Amniotic epithelial cell (primary cell): ENCODE results near the gene SYCP2.

Source experiments
- DNase-seq: peaks from one replicate; pipeline ENCODE4 v3.0.0-alpha.2; 2010; ENCODE audit warnings: low read depth

SYCP2 gene

GRCh38 chr20:59836767-59837166 lies 96.7 kb downstream of the SYCP2 start:
- no peak for DNase-seq

DNA sequence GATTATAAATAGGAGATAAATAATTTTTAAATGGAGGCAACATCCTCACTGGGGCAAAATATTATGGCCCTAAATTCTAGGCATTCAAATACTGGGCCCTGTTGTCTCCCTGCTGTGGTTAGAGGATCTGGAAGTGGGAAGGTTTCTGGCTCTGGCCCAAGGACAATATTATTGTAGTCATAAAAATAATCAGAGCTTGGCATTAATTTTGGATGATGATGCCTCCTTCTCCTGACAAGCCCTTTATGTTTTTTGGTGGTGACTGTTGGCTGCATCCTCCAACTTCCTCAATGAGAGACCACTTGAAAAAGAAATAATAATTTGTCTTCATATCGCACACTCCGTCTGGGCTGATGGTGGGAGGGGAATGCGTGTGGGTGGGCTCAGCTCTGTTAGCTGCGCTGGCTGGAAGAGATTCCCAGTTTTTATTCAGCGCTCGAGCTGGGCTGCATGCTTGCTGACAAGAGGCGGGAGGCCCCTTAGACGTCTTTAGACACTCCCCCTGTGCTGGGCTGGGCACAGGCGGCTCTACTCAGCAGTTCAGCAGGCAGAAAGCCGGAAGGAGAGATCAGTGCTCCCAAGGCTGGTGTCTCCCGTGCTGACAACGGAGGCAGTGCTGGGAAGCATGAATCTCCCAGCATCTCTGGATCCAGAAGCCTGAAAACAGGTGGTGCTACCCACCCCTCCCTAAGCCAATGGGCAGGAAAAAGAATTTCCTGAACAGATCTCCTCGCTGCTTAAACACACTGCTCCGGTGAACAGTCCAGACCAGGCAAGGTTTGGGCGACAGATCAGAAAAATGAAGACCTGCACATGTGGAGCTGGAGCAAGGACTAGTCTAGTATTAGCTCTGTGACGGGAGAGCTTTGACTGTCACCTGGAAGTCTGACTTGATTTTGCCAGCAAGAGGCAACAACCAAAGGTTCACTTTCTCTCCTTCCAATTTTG lies 97.7 kb downstream of the SYCP2 start:
- DNase-seq = no peak

- no peak for DNase-seq
Observed at GRCh38 chr20:59835057-59835447, 98.4 kb downstream of the SYCP2 start.

DNA sequence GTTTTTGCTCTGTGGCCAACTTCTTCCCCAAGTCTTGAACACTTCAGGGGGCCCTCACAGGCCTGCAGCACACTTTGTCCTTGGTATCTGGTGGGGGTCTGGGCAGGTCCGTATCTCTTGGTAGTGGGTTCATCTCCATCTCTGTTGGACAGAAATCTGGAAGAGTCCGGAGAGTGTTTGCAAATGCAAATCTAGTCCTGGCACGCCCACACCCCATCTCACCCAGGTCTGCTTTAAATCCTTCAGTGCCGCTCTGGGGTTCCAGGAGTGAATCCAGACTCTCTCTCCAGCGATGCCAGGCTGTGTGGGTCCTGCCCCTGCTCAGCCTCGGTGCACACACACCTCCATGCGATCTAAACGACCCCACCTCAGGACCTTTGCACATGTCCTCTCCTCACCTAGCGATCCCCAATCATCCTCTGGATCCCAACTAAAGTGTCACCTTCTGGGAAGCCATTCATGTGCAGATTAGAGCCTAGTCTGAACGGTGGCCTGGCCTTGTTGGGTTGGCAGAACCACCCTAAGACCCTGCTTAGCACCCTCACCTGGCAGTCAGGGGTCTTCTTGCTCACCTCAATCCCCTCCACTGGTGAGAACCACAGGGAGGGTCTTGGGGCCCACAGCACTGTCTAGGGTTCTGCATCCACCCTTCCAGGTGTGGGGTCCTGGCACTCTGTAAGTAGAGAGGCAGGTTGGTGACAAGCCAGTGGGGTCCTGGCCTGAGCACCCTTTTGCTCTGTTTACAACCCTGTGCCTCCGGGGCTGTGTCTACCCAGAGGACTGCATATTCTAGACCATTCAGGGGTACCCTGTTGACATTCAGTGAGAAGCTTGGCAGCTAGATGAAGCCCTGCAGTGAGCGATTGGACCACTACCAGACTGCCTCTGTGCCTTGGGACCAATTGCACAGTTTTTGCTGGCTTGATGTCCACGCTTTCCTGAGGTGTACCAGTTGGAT lies 100.8 kb downstream of the SYCP2 start:
- DNase-seq = no peak

- no peak for DNase-seq
Observed at GRCh38 chr20:59831916-59832270, 101.5 kb downstream of the SYCP2 start.

DNA sequence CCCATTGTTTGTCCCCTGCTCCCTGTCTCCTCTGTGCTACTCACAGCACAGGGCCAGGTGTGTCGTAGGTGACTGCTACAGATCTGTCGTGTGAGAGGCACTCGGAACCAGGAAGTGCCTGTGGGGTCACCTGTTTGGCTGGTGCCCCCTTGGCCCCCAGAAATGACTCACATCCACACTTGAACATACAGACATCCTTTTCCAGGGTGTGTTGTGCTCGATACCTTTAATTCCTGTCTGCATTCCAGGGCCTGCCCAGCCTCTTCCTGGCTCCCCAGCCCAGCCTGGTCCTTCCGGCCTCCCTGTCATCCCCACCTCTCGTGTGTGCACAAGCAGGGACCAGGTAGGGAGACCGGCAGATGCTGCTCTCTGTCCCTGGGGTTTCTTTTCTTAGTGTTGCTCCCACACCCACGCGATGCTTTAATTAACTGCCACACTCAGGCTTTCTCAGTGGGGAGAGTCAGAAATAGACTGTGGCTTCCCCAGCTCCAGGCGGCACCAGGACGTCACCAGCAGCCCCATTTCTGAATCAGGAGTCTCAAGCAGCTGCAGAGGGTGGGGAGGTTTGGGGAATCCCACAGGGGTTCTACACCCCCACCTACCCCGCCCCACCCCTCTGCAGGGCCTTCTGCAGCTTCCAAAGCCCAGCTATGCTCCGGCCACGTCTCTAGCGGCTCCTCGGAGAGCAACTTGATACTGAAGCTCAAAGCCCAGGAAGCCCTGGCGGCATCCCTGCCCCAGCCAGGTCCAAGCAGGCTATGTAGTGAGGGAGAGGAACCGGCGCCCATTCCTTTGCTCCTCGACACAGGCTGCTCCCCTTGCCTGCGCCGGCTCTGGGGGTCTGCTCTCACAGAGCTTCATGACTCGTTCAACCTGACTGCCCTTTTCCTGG lies 102.2 kb downstream of the SYCP2 start:
- DNase-seq = no peak

DNA sequence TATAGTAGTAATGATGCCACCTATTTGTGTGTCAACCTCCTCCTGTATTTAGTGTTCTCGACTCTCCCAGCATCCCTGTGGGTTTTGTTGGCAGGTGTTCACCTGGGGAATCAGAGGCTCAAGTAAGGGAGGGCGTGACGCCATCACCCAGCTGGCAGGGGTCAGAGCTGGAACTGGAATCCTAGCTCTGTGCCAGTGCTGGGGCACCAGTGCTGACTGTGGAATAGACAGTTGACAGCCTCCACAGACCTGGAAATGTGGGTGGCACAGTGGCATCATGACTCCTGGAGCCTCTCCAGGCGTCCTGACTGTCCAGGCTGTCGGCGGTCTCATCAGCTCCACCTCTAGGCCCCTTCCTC lies 102.8 kb downstream of the SYCP2 start:
- DNase-seq = no peak

DNA sequence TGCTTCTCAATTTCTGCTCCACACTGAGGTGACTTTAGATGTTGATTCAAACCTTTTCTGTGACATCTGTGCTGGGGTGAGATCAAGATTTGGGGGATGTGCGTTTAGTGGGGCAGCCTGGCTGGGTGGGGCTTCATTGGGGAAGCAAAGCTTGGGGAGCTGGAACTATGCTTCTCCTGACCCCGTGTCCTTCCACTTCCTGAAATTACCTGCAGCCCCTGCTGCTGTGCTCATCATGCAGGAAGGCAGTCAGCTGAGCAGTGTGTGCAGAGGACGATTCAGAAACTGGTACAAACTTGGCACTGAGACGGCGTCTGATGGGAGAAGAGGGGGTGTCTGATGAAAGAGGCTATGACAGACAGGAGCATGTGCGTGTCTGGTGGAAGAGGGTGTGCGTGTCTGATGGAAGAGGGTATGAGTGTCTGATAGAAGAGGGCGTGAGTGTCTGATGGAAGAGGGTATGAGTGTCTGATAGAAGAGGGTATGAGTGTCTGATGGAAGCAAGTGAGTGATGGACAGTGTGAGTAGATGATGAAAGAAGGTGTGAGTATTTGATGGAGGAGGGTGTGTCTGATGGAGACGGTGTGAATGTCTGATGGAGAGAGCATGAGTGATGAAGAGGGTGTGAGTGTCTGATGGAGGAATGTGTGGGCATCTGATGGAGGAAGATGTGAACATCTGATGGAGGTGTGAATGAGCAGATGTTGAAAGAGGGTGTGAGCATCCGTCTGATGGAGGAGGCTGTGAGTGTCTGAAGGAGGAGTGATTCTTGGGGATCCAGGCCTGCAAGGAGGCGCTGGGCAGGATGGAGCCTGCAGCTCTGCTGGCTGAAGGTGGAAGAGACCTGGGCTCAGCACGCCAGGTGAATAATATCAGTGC lies 103.4 kb downstream of the SYCP2 start:
- no peak for DNase-seq

DNA sequence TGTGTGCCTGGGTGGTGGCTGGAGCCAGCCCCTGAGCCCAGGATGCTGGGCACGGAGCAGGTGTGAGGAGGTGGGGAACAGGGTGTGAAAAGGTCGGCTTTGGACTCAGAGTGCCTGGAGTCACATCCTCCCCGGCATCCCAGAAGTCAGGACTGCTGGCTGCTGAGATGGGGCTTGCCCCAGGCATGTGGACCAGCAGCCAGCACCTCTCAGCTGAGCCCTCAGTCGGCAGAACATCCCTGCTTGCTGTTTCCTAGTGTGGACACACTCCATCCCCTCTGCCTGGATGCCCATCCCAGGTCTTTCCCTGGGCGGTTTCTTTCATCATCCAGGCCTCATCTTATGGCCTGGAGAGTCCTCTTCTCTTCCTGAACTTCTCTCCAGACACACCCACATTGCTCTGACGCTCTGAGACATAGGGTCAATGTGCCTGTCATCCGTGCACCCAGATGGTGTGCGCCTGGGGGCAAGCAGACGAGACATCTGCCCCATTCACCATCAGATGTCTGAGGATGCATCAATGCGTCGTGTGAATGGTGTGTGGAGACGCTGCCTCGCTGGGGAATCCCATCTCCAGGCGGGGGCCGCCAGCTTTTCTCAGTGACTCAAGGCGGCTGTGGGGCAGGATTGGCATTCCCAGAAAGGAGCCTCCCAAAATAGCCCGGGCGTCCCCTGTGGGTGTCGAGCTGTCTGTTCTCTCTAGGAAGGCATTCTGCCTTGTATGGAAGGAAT lies 104.2 kb downstream of the SYCP2 start:
- DNase-seq = no peak

GRCh38 chr20:59828125-59829053 lies 105.0 kb downstream of the SYCP2 start:
- no peak for DNase-seq

DNA sequence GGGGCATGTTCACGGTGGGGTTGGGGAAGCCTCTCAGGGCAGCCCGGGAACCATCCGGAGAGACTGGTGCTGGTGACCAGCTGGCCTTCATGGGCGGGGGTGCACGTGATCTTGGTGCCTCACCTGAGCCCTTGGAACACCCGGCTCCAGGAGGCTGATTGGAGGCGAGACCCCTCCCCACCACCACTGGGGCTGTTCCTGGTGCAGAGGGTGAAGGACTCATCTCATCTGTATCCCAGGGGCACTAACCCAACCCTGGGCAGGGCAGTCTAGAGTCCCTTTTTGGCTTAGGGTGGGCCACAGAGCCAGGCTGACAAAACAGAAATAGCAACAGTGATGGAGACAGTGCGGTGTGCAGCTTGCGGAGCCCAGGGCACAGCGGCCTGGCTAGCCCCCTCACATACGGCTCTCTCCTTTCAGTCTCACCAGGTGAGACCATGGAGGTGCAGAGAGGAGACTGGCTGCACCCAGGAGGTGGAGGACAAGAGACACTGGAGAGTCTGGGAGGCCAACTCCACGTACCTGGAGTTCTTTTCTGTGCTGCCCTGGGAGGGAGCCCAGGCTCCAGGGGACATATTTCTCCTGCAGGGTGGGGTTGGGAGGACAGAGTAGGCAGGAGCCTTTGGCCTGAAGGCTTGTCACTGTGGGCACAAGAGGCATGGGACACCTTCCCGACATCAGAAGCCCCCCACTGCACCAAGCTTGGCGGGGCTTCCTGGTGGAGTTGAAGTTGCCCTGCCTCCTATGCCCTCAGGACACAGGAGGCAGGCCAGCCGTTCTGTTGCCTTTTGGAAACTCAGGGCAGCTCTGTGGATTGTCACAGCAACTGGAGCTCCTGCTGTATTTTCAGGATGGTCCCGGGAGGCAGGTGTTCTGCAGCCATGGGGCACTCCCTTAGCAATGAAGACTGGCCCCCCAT lies 106.0 kb downstream of the SYCP2 start:
- no peak for DNase-seq

- DNase-seq = no peak
Observed at GRCh38 chr20:59825944-59826759, 107.3 kb downstream of the SYCP2 start.

- DNase-seq = no peak
Observed at GRCh38 chr20:59825563-59825920, 107.9 kb downstream of the SYCP2 start.

GRCh38 chr20:59824711-59825562 lies 108.5 kb downstream of the SYCP2 start:
- no peak for DNase-seq

DNA sequence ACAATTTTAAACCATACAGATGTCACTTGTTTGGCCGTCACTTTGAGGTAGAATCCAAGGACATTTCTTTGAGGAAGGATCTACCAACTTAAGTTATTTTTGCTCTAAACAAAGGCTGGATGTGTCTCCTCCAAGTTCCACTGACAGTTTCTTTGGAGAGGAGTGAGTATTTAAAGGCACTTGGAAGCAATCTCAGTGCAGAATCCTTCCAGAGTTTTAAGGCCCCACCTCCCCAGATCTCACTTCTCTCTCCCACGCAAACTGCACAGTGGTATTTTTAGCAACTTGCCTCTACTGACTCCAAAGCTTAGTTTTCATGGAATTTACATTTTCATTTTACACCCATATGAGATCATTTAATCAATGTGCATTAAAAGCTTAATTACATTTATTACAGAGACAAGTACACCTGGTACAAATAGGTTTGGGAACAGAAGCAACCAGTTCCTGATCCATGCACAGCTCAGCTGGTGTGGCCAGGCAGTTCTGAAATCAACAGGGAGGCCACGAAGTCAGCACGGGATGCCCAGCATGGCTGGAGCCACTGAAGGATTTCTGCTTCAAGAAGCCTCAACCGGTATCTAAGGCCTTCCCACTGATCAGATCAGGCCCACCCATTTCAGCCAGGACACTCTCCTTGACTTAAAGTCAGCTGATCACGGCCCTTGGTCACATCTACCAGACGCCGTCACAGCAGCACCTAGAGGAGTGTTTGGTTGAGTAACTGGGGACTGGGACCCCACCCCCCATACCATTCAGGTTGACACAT lies 109.8 kb downstream of the SYCP2 start:
- DNase-seq = no peak

DNA sequence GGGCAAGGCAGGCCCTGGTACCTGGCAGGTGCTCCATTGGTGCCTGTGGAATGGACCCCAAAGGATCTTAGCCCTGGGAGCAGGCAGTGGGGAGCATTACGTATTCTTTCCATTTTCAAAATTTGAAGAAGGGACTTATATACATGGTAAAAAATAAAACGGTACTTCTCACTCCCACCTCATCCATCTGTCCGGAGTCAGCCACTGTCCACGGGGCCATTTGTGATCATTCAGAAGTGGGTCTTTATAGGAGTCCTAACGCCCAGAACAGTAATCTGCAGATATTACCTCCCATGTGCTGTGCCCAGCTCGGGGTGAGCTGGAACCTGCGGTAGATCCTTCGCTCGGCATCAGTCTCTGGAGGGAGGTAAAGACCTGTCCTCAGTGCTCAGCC lies 110.4 kb downstream of the SYCP2 start:
- DNase-seq = no peak
